C4-2B (cell line): ENCODE results near the gene HOXA6.

Experiments
- H3K27ac ChIP-seq: fragments of 450-650 bp; 2 replicates; pipeline ENCODE4 v1.5.1; 2017
- CTCF ChIP-seq: fragments of 450-650 bp; conservative IDR thresholded peaks from 2 replicates; pipeline ENCODE4 v1.5.1; 2017; ENCODE audit warnings: mild to moderate bottlenecking
- ZFX ChIP-seq: fragments of 450-650 bp; IDR thresholded peaks from 2 replicates; pipeline ENCODE4 v1.6.1; 2017

Gene HOXA6

GRCh38 chr7:27114881-27115220, 32.7 kb downstream of the HOXA6 start:
- TF ChIP-seq CTCF (no peak), ZFX (no peak)
- H3K27ac ChIP-seq, result no peak overlapping the region

- no peak overlapping the region for H3K27ac ChIP-seq
- TF ChIP-seq ZFX, result no peak
- no peak for TF ChIP-seq CTCF
These were observed 33.4 kb downstream of the HOXA6 start for GRCh38 chr7:27113991-27114769.

GRCh38 chr7:27112955-27113949, 34.3 kb downstream of the HOXA6 start:
- H3K27ac ChIP-seq, result no peak overlapping the region
- no peak for TF ChIP-seq CTCF
- no peak for TF ChIP-seq ZFX

GRCh38 chr7:27112361-27112760, 35.2 kb downstream of the HOXA6 start:
- TF ChIP-seq CTCF (no peak), ZFX (no peak)
- H3K27ac ChIP-seq, result no peak overlapping the region

GRCh38 chr7:27111751-27112277, 35.8 kb downstream of the HOXA6 start:
- H3K27ac ChIP-seq, result no peak overlapping the region
- TF ChIP-seq ZFX (no peak), CTCF (no peak)

GRCh38 chr7:27111042-27111750, 36.4 kb downstream of the HOXA6 start:
- H3K27ac ChIP-seq, result no peak overlapping the region
- TF ChIP-seq CTCF, result no peak
- TF ChIP-seq ZFX, result no peak
